Liver (tissue), 9 donors: ENCODE data around the gene VASH1. TPM values are rescaled to one million over a fixed set of nuclear protein-coding genes. Genes with fewer than 3 reads are reported as not detected.

Experiments
- DNase-seq: peaks from one replicate; pipeline ENCODE4 v3.0.0-alpha.2; 2017; ENCODE audit warnings: low spot score
- H3K27ac ChIP-seq, 2 donors: one replicate each; pipeline ENCODE4 v1.7.0; 2013; ENCODE audit warnings: inconsistent platforms in 2 of 2, low read length in 2 of 2, control low read depth in 1 of 2, low read depth in 1 of 2, mild to moderate bottlenecking in 1 of 2
- H3K27me3 ChIP-seq, 4 donors: one replicate each; pipeline versions ENCODE4 v1.6.1 to v1.7.0; 2013; ENCODE audit warnings: low read length in 3 of 4, inconsistent platforms in 1 of 4, mild to moderate bottlenecking in 1 of 4, moderate library complexity in 1 of 4; ENCODE audit not compliant: control insufficient read depth in 4 of 4, insufficient read depth in 4 of 4
- H3K36me3 ChIP-seq, 4 donors: one replicate each; pipeline versions ENCODE4 v1.6.1 to v1.7.0; 2013; ENCODE audit warnings: low read length in 3 of 4, mild to moderate bottlenecking in 3 of 4, low read depth in 1 of 4, moderate library complexity in 1 of 4; ENCODE audit not compliant: control insufficient read depth in 4 of 4, insufficient read depth in 3 of 4
- H3K4me1 ChIP-seq, 4 donors: one replicate each; pipeline versions ENCODE4 v1.6.1 to v1.7.0; 2013; ENCODE audit warnings: low read length in 3 of 4, mild to moderate bottlenecking in 3 of 4, moderate library complexity in 1 of 4; ENCODE audit not compliant: control insufficient read depth in 4 of 4, insufficient read depth in 4 of 4
- H3K4me3 ChIP-seq, 3 donors: one replicate each; pipeline versions ENCODE4 v1.6.1 to v1.7.0; 2013; ENCODE audit warnings: low read length in 3 of 3, control low read depth in 1 of 3, low read depth in 1 of 3, mild to moderate bottlenecking in 1 of 3
- H3K9ac ChIP-seq, 2 donors: one replicate each; pipeline ENCODE4 v1.7.0; 2013; ENCODE audit warnings: low read length in 2 of 2, mild to moderate bottlenecking in 2 of 2, moderate library complexity in 2 of 2, control low read depth in 1 of 2, low read depth in 1 of 2
- H3K9me3 ChIP-seq, 4 donors: one replicate each; pipeline versions ENCODE4 v1.6.1 to v1.7.0; 2013; ENCODE audit warnings: low read length in 3 of 4; ENCODE audit not compliant: control insufficient read depth in 4 of 4
- CTCF ChIP-seq: fragments of 150-350 bp; IDR thresholded peaks from 2 replicates; pipeline ENCODE4 v1.5.1; 2017; ENCODE audit warnings: improper control_type of control experiment, low read depth, low read length; ENCODE audit not compliant: missing input control
- EGR1 ChIP-seq, 2 donors: IDR thresholded peaks; 2 replicates each; pipeline ENCODE4 v1.6.1; 2016 to 2018; ENCODE audit warnings: antibody characterized with exemption in 2 of 2, low read depth in 2 of 2
- FOXA2 ChIP-seq: IDR thresholded peaks from 2 replicates; pipeline ENCODE4 v1.6.1; 2016; ENCODE audit warnings: antibody characterized with exemption
- GABPA ChIP-seq, 2 donors: IDR thresholded peaks in 1 of 2; conservative IDR thresholded peaks in 1 of 2; 2 replicates each; pipeline ENCODE4 v1.6.1; 2016; ENCODE audit warnings: antibody characterized with exemption in 2 of 2, mild to moderate bottlenecking in 1 of 2, moderate library complexity in 1 of 2
- HNF4A ChIP-seq, 2 donors: conservative IDR thresholded peaks; 2 replicates each; pipeline ENCODE4 v1.6.1; 2016; ENCODE audit warnings: antibody characterized with exemption in 2 of 2, mild to moderate bottlenecking in 2 of 2
- HNF4G ChIP-seq: IDR thresholded peaks from 2 replicates; pipeline ENCODE4 v1.6.1; 2016; ENCODE audit warnings: antibody characterized with exemption
- JUND ChIP-seq, 2 donors: IDR thresholded peaks; 2 replicates each; pipeline ENCODE4 v1.6.1; 2016; ENCODE audit warnings: antibody characterized with exemption in 2 of 2
- MAX ChIP-seq: IDR thresholded peaks from 2 replicates; pipeline ENCODE4 v1.6.1; 2016; ENCODE audit warnings: antibody characterized with exemption
- NR2F2 ChIP-seq: IDR thresholded peaks from 2 replicates; pipeline ENCODE4 v1.6.1; 2016; ENCODE audit warnings: antibody characterized with exemption
- RAD21 ChIP-seq, 2 donors: IDR thresholded peaks; 2 replicates each; pipeline ENCODE4 v1.6.1; 2016; ENCODE audit warnings: antibody characterized with exemption in 2 of 2, mild to moderate bottlenecking in 2 of 2
- REST ChIP-seq: IDR thresholded peaks from 2 replicates; pipeline ENCODE4 v1.6.1; 2016; ENCODE audit warnings: antibody characterized with exemption, mild to moderate bottlenecking
- RXRA ChIP-seq, 2 donors: IDR thresholded peaks; 2 replicates each; pipeline ENCODE4 v1.6.1; 2017 to 2018; ENCODE audit warnings: antibody characterized with exemption in 2 of 2, mild to moderate bottlenecking in 1 of 2
- SP1 ChIP-seq: IDR thresholded peaks from 2 replicates; pipeline ENCODE4 v1.6.1; 2018; ENCODE audit warnings: antibody characterized with exemption, mild to moderate bottlenecking
- TAF1 ChIP-seq: conservative IDR thresholded peaks from 2 replicates; pipeline ENCODE4 v1.6.1; 2016; ENCODE audit warnings: antibody characterized with exemption, mild to moderate bottlenecking
- ZBTB33 ChIP-seq: IDR thresholded peaks from 2 replicates; pipeline ENCODE4 v1.6.1; 2016; ENCODE audit warnings: antibody characterized with exemption
- WGBS: extraction: QIAGEN DNeasy Blood & Tissue Kit; methylation state at CpG from one replicate; pipeline ENCODE4 v1.1.7; 2013; 5-methylcytosine and 5-hydroxymethylcytosine counted together
- polyA plus RNA-seq, 2 donors: library from polyadenylated mRNA; stranded (reverse) in 1 of 2; unstranded in 1 of 2; fragments of 200-250 nt in 1 of 2; fragments of >200 nt in 1 of 2; fragmentation: Nextera tagmentation in 1 of 2; extraction: Ambion mirVana in 1 of 2; gene quantifications; one replicate each; pipeline versions ENCODE4 v1.2.1 to v1.2.3, GENCODE V29; 2013 to 2015
- total RNA-seq, 2 donors: library from RNA; depleted of rRNA; stranded (reverse); fragments of >200 nt; gene quantifications; one replicate each; pipeline ENCODE4 v1.2.3, GENCODE V29; 2014
- donor health status: healthy.
- donor health status: healthy.
- donor health status: healthy.
- donor health status: healthy.
- donor health status: healthy.

The VASH1 gene
- total and polyA plus RNA-seq, 4 donors: 0.94 to 5.9 (median 4.3) TPM

GRCh38 chr14:76741074-76741473, 20.2 kb upstream of the VASH1 start (continued):
- TF ChIP-seq REST: no peak

GRCh38 chr14:76742185-76742584, 19.1 kb upstream of the VASH1 start:
- H3K27ac ChIP-seq: no peak overlapping the region
- H3K36me3 ChIP-seq: no peaks in the 10 kb centered on the region
- H3K9me3 ChIP-seq: peaks cover 0 to 8% (median 0%) of the 10 kb centered on the region in 4 donors
- TF ChIP-seq MAX (no peak), CTCF (no peak), TAF1 (no peak), NR2F2 (no peak), SP1 (no peak), REST (no peak), HNF4A (conservative IDR thresholded peaks at IDR 0.05) (no peak), FOXA2 (no peak), HNF4G (no peak), GABPA (IDR thresholded peaks at IDR 0.05 in 1 of 2, conservative IDR thresholded peaks at IDR 0.05 in 1 of 2) (no peak), ZBTB33 (no peak), RXRA (IDR thresholded peaks at IDR 0.05) (no peak), RAD21 (IDR thresholded peaks at IDR 0.05) (no peak), EGR1 (IDR thresholded peaks at IDR 0.05; ENCODE audit: low read depth in 2 of 2) (no peak), JUND (IDR thresholded peaks at IDR 0.05) (no peak)
- no peak overlapping the region for H3K9ac ChIP-seq
- no peak overlapping the region for H3K4me3 ChIP-seq
- H3K4me1 ChIP-seq: no peaks in the 10 kb centered on the region
- WGBS: 83% methylated on average over 6 of the region's 6 CpGs
- DNase-seq: no peak
- H3K27me3 ChIP-seq: no peaks in the 10 kb centered on the region
